IPS-NIHi11 (cell line): ENCODE measurements around the gene ADAT2.

Experiments used
- DNase-seq: peaks from one replicate; pipeline ENCODE4 v3.0.0; 2012; ENCODE audit warnings: mixed read lengths, low spot score

Gene ADAT2

GRCh38 chr6:143397227-143398222 is 53.0 kb downstream of the ADAT2 start:
- peak; percentile 74 for DNase-seq

- DNase-seq = no peak
Measured at GRCh38 chr6:143396497-143397226, 53.8 kb downstream of the ADAT2 start.

DNA sequence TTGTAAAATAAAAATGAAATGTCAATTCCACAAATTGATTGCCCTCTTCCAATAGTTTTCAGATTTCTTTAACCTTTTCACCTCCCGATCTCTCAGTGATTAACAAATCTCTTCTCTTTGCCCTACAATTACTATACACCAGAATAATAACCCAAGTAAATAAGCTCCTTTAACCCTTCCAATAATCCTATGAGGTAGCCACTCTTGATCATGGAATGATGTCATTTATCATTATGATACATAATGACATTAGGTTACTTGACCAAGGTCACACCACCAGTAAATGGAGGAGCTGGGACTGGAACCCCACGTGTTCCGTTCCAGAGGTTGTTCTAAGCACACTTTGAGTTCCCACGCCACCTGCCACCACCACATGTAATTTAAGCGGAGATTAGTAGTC is 54.8 kb downstream of the ADAT2 start:
- no peak for DNase-seq

DNA sequence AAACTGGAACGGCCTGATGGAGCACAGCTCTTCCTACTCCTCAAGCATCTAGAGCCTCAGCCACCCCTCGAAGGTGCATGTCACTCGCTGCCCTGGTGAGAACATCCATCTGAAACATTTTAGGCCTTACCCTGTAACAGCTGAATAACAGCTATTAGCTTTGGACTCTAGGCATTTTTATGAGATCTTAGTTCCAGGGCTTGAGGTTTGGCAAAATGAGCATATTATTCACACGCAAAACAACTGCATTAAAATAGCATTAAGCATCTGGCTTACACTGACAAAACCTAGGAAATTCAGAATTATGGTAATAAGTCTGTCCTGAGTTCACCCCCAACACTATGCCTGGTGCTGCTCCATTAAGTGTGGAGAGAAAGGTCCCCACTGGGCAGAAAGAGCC is 56.1 kb downstream of the ADAT2 start:
- no peak for DNase-seq

DNA sequence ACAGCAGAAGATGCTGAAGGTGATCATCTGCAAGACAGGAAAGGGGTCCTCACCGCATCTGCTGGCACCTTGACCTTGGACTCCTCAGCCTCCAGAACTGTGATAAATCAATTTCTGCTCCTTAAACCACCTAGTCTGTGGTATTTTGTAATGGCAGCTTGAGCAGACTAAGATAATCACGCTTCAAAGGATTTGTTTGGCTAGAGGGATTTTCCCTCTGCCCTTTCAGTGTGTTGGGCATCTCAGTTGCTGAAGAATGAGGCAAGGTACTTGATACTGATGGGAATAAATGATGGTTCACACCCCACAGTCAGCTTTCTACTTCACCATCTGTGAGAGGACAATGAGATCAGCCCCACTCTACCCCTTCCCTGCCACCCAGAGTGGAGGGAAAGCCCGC is 60.2 kb downstream of the ADAT2 start:
- DNase-seq = no peak

DNA sequence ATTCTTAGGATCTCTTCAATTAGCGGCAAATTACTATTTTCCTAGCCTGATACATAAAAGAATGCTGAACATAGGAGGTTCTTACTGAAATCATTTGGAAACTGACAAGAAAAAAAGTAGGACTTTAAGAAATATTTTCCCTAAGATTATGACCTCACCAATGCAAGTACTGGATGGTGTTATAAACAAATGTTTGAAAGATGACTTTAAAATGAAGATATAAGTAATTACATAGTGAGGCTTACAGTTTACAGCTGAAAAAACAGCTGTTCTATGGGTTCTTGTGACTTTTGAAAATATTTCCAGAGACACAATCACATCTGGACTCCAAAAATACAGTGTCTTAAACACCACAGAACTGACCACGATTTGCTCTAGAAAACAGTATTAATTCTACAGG is 64.9 kb downstream of the ADAT2 start:
- no peak for DNase-seq

GRCh38 chr6:143376861-143377260 is 73.6 kb downstream of the ADAT2 start:
- DNase-seq = no peak

GRCh38 chr6:143376375-143376774 is 74.1 kb downstream of the ADAT2 start:
- no peak for DNase-seq

DNA sequence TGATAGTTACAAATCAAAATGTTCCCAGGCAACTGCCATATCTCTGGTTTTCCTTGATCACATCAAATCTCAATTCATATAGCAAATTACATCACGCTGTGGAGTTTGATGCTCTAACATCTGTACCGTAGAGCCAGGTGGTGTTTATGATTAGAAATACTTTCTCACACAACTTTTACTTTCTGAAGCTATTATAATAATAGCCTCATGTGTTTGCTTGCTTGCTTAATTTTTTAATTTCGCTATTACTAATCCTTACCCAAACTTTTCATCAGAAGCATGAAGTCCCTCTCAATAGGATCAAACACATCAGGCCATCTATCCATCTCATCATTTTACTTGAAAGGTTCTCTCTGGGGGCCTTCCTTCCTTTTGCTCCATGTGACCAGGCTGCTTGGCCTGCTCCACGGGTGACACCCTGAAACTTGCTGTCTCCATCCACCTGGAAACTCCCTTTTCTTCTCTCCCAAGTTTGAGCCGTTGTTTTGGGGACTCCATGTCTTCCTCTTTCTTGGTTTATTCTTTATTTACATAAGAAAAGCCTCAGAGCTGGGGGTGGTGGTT is 75.4 kb downstream of the ADAT2 start:
- no peak for DNase-seq

GRCh38 chr6:143374014-143374413 is 76.5 kb downstream of the ADAT2 start:
- no peak for DNase-seq
